Hepatocyte (in vitro differentiated cells): ENCODE measurements around the gene PHIP. TPM values are rescaled to one million over a fixed set of nuclear protein-coding genes. Genes with fewer than 3 reads are reported as not detected.

Experiments
- DNase-seq: peaks from one replicate; pipeline ENCODE4 v3.0.0-alpha.2; 2016; ENCODE audit warnings: low spot score
- H2AFZ ChIP-seq: fragments of 200-600 bp; sonication (generic); 2 replicates; pipeline ENCODE4 v1.6.0; 2016; ENCODE audit warnings: antibody characterized with exemption, mild to moderate bottlenecking
- H3K27ac ChIP-seq: fragments of 200-600 bp; sonication (generic); 2 replicates; pipeline ENCODE4 v1.5.1; 2016; ENCODE audit warnings: mild to moderate bottlenecking
- H3K27me3 ChIP-seq: fragments of 200-600 bp; sonication (generic); 2 replicates; pipeline ENCODE4 v1.6.1; 2016
- H3K36me3 ChIP-seq: fragments of 200-600 bp; sonication (generic); replicated peaks from 2 replicates; pipeline ENCODE4 v1.5.1; 2016; ENCODE audit warnings: low read depth; ENCODE audit not compliant: insufficient read depth
- H3K4me1 ChIP-seq: fragments of 200-600 bp; sonication (generic); 2 replicates; pipeline ENCODE4 v1.5.1; 2016; ENCODE audit warnings: mild to moderate bottlenecking, moderate library complexity; ENCODE audit not compliant: insufficient read depth
- H3K4me2 ChIP-seq: fragments of 200-600 bp; sonication (generic); 2 replicates; pipeline ENCODE4 v1.6.0; 2016
- H3K4me3 ChIP-seq: fragments of 200-600 bp; sonication (generic); 2 replicates; pipeline ENCODE4 v1.5.1; 2016; ENCODE audit warnings: mild to moderate bottlenecking
- H3K79me2 ChIP-seq: fragments of 200-600 bp; sonication (generic); 2 replicates; pipeline ENCODE4 v1.6.0; 2017; ENCODE audit warnings: mild to moderate bottlenecking
- H3K9me2 ChIP-seq: fragments of 200-600 bp; sonication (generic); replicated peaks from 2 replicates; pipeline ENCODE4 v1.6.0; 2017; ENCODE audit warnings: mild to moderate bottlenecking; ENCODE audit not compliant: insufficient read depth
- H3K9me3 ChIP-seq: fragments of 200-600 bp; sonication (generic); 2 replicates; pipeline ENCODE4 v1.5.1; 2016; ENCODE audit warnings: low read depth, mild to moderate bottlenecking
- H4K20me1 ChIP-seq: fragments of 200-600 bp; sonication (generic); 2 replicates; pipeline ENCODE4 v1.6.0; 2016; ENCODE audit warnings: mild to moderate bottlenecking; ENCODE audit not compliant: insufficient read depth, poor library complexity, severe bottlenecking
- EZH2 ChIP-seq: fragments of 200-600 bp; sonication (generic); IDR thresholded peaks from 2 replicates; pipeline ENCODE4 v1.6.1; 2016; ENCODE audit warnings: antibody characterized with exemption, mild to moderate bottlenecking, borderline replicate concordance
- EZH2phosphoT487 ChIP-seq: fragments of 200-600 bp; sonication (generic); IDR thresholded peaks from one replicate; pipeline ENCODE4 v1.6.1; 2018; ENCODE audit warnings: antibody characterized with exemption, mild to moderate bottlenecking, low read depth, moderate library complexity; ENCODE audit not compliant: unreplicated experiment, severe bottlenecking
- WGBS: methylation state at CpG from one replicate; pipeline ENCODE4 v1.1.6; 2016; ENCODE audit warnings: low lambda C conversion rate; ENCODE audit errors: missing lambda C conversion rate; 5-methylcytosine and 5-hydroxymethylcytosine counted together
- polyA plus RNA-seq: library from polyadenylated mRNA; unstranded; fragments of >200 nt; fragmentation: Nextera tagmentation; extraction: Ambion mirVana; gene quantifications from 2 replicates; pipeline ENCODE4 v1.2.1, GENCODE V29; 2016
- total RNA-seq: library from RNA; depleted of rRNA; stranded (reverse); fragments of >200 nt; gene quantifications from 2 replicates; pipeline ENCODE4 v1.2.3, GENCODE V29; 2014
- TF ChIP-seq, protein P1 (sequence below): fragments of 200-600 bp; sonication (generic); IDR thresholded peaks from 2 replicates; pipeline ENCODE4 v1.5.1; 2016; ENCODE audit warnings: antibody characterized with exemption, mild to moderate bottlenecking; ENCODE audit not compliant: poor library complexity

Gene PHIP
- total and polyA plus RNA-seq, 2 experiments from 2014 or later: 15.2 to 44.4 TPM

DNA sequence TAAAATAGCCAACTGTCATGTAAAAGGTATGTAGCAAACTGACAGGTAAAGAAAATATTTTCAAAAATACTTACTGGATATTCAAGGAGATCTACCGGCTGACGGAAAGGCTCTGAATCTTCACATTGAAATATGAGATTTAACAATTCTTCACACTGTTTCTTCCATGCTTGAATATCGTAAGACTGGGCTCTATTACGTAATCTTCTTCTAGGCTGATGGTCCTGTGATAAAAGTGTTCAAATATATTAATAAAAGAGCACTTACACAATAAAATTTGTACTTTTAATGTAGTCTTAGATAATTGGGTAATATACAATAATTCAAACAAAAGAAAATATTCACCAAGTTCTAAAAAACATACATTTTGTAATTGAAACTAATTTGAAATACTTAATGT, 123.3 kb downstream of the PHIP start:
- H3K27ac ChIP-seq: no peak overlapping the region
- H3K9me3 ChIP-seq: peaks cover 4% of the 10 kb centered on the region
- H4K20me1 ChIP-seq: no peaks in the 10 kb centered on the region
- H3K27me3 ChIP-seq: no peaks in the 10 kb centered on the region
- no peak for DNase-seq
- H2AFZ ChIP-seq: no peak overlapping the region
- 94% methylated on average over 4 of the region's 4 CpGs for WGBS
- H3K4me1 ChIP-seq: no peaks in the 10 kb centered on the region
- no peak overlapping the region for H3K4me2 ChIP-seq
- TF ChIP-seq EZH2: no peak
- TF ChIP-seq EZH2phosphoT487: no peak
- TF ChIP-seq, protein P1, sequence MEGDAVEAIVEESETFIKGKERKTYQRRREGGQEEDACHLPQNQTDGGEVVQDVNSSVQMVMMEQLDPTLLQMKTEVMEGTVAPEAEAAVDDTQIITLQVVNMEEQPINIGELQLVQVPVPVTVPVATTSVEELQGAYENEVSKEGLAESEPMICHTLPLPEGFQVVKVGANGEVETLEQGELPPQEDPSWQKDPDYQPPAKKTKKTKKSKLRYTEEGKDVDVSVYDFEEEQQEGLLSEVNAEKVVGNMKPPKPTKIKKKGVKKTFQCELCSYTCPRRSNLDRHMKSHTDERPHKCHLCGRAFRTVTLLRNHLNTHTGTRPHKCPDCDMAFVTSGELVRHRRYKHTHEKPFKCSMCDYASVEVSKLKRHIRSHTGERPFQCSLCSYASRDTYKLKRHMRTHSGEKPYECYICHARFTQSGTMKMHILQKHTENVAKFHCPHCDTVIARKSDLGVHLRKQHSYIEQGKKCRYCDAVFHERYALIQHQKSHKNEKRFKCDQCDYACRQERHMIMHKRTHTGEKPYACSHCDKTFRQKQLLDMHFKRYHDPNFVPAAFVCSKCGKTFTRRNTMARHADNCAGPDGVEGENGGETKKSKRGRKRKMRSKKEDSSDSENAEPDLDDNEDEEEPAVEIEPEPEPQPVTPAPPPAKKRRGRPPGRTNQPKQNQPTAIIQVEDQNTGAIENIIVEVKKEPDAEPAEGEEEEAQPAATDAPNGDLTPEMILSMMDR: no peak
- no peaks in the 10 kb centered on the region for H3K79me2 ChIP-seq
- no peaks in the 10 kb centered on the region for H3K9me2 ChIP-seq
- peaks cover 12% of the 10 kb centered on the region for H3K36me3 ChIP-seq
- no peak overlapping the region for H3K4me3 ChIP-seq

DNA sequence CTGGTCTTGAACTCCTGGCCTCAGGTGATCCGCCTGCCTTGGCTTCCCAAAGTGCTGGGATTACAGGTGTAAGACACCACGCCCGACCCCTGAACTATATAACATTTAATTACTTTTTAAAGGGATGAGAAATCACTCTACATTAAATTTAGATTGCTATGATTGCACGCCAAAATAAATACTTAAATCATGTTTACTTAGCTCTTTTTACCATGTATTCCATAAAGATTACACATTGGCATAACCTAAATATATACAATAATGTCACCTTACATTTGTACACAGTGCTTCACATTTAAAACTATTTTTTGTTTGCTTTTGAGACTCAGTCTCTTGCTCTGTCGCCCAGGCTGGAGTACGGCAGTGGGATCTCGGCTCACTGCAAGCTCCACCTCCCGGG, 124.3 kb downstream of the PHIP start:
- H3K4me2 ChIP-seq: no peak overlapping the region
- no peak for DNase-seq
- TF ChIP-seq EZH2 (no peak), EZH2phosphoT487 (no peak)
- TF ChIP-seq, protein P1: no peak
- H3K9me3 ChIP-seq: peaks cover 10% of the 10 kb centered on the region
- H3K36me3 ChIP-seq: peaks cover 18% of the 10 kb centered on the region
- no peaks in the 10 kb centered on the region for H3K9me2 ChIP-seq
- no peaks in the 10 kb centered on the region for H3K27me3 ChIP-seq
- no peaks in the 10 kb centered on the region for H3K79me2 ChIP-seq
- 99% methylated on average over 8 of the region's 8 CpGs for WGBS
- H2AFZ ChIP-seq: no peak overlapping the region
- no peak overlapping the region for H3K27ac ChIP-seq
- H4K20me1 ChIP-seq: no peaks in the 10 kb centered on the region
- no peak overlapping the region for H3K4me3 ChIP-seq
- no peaks in the 10 kb centered on the region for H3K4me1 ChIP-seq

DNA sequence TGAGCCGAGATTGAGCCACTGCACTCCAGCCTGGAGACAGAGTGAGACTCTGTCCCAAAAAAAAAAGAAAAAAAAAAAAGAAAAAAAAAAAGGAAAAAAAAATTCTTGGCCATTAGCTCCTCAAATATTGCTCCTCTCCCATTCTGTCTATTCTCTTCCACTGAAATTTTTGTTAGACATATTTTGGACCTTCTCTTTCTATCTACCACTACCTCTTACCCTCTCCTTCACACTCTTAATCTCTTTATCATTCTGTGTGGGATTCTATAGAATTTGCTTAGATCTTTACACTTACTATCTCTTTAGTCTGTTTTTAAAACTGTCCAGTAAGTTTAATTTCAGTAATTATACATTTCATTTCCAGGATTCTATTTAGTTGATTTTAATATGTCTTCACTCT, 125.7 kb downstream of the PHIP start:
- Histone ChIP-seq H4K20me1 (no peaks in the 10 kb centered on the region), H3K36me3 (peaks cover 18% of the 10 kb centered on the region), H3K9me2 (no peaks in the 10 kb centered on the region), H3K79me2 (no peaks in the 10 kb centered on the region), H3K4me1 (no peaks in the 10 kb centered on the region), H3K4me3 (no peak overlapping the region), H3K27ac (no peak overlapping the region), H2AFZ (no peak overlapping the region), H3K27me3 (no peaks in the 10 kb centered on the region), H3K4me2 (no peak overlapping the region), H3K9me3 (peaks cover 14% of the 10 kb centered on the region)
- DNase-seq: no peak
- TF ChIP-seq, protein P1: no peak
- no peak for TF ChIP-seq EZH2
- no peak for TF ChIP-seq EZH2phosphoT487
- 91% methylated on average over 1 of the region's 1 CpG for WGBS

DNA sequence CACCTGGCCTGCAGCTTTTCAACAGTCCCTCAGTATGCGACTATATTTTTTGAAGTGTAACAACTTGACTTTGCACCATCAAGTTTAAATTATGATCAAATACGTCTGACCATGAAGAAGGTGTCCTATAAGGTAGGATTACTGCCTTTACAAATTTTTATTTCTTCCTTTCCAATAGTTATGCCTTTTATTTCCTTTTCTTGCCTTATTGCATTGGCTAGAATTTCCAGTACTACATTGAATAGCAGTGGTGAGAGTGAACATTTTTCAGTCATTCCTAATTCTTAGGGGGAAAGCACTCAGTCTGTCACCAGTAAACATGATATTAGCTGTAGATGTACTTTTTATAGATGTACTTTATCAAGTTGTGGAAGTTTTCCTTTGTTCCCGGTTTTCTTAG, 129.3 kb downstream of the PHIP start:
- no peak for DNase-seq
- H3K4me1 ChIP-seq: no peaks in the 10 kb centered on the region
- peaks cover 14% of the 10 kb centered on the region for H3K9me3 ChIP-seq
- H3K79me2 ChIP-seq: no peaks in the 10 kb centered on the region
- H2AFZ ChIP-seq: no peak overlapping the region
- TF ChIP-seq, protein P1: no peak
- TF ChIP-seq EZH2: no peak
- TF ChIP-seq EZH2phosphoT487: no peak
- H3K36me3 ChIP-seq: peaks cover 15% of the 10 kb centered on the region
- no peak overlapping the region for H3K4me3 ChIP-seq
- no peak overlapping the region for H3K27ac ChIP-seq
- 99% methylated on average over 3 of the region's 3 CpGs for WGBS
- H4K20me1 ChIP-seq: no peaks in the 10 kb centered on the region
- H3K27me3 ChIP-seq: no peaks in the 10 kb centered on the region
- no peaks in the 10 kb centered on the region for H3K9me2 ChIP-seq
- no peak overlapping the region for H3K4me2 ChIP-seq
